Measurements from ENCODE around the gene FAM200A.

Gene FAM200A

DNA sequence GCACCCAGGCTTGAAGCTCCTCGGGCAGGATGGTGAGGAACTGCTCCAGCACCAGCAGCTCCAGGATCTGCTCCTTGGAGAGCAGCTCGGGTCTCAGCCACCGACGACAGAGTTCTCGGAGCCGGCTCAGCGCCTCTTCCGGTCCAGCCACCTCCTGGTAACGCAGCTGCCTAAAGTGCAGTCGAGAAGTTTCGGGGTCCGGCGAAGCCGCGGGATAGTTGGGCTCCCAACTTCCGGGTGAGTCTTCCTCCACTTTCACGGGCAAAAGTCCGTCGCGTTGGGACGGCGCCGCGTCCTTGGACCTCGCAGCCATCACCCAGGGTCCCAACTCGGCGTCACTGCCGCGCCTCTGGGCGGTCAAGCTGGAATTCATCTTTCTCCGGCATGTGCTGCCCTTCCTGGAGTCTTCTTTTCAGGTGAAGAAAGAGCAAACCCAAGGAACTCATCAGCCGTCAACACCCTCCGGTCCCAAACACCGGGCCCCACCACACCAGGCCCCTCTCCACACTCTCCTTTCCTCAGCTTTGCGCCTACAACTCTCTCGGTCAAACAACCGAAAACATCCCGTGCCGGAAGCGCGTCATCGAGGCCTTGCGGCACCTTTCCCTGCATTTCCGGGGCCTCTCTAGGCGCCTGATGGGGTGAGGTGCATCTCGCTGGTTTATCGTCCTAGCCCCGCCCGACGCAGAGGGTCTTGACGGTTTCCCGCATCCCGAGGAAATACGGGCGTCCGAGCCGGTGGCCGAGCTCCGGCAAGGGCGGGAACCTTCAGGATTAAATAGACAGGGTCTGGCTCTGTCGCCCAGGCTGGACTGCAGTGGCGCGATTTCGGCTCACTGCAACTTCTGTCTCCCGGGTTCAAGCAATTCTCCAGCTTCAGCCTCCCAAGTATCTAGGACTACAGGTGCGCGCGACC, 51.9 kb downstream of the FAM200A start, which contains the start of gene ZNF394:
TSS of gene ZNF394 (minus strand) at position 561 of the 916 bp plus-strand sequence. CDS start at position 373, 188 bp downstream.
- DNase-seq = peak; percentile 88

DNA sequence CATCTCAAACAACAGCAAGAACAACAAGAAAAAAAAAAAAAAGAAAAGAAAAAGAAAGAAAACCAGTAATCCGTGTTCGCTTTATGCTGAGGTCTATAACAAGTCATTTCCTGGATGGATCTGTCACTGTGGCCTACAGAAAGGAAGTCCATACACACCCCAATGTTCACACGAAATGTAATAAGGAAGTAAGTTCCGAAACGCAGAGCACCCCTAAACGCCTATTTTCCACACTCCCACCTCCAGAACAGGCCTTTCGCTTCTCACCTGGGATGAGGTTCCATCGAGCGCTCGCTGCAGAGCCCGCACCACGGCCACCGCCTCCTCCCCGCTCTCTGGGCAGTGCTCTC, 52.6 kb downstream of the FAM200A start:
- no peak for DNase-seq

DNA sequence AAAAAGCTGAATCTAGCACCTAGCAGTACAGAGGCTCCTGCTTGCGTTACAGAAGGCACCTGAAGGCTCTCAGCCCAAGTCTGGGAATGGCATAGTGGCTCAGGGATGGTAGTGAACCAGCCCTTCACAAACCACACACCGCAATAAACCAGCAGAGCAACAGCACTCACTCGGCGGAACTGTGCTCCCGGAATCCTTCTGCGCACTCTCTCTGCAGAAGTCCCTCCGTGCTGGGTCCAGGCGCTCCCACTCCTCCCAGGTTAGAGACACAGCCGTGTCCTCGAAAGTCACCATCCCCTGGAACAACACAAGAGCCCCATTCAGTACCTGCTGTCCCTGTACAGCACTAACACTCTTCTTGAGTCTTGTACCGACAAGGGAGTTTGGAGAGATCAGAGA, 53.4 kb downstream of the FAM200A start:
- no peak for DNase-seq

DNA sequence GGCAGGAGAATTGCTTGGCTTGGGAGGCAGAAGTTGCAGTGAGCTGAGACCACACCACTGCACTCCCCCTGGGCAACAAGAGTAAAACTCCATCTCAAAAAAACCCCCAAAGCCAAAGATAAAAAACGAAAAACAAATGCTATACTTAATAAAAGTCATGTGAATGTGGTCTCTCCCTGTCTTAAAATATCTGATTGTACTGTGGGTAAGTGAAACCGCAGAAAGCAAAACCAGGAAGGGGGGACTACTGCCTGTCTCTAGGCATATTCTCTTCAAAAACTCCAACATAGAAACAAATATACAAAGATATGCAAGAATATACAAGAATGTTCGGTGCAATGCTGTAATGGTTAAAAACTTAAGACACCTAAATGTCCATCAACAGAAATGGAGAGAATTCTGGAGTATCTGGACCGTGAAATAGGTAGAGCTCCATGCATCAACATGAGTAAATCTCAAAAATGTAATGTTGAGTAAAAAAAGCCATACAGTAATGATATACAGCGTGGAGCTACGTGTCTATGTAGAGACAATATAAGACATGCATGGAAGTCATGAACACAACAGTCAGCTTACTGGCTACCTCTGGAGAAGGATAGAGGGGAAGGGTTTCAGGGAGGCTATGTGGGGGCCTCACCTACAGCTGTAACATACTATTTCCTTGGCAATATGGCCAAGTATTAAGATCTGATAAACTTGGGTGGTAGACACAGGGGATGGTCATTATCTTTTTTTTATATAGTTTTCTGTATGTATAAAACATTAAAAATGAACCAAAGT, 54.0 kb downstream of the FAM200A start:
- no peak for DNase-seq
